GM23338 (cell line): ENCODE measurements around the gene ZIC2. TPM values are rescaled to one million over a fixed set of nuclear protein-coding genes. Genes with fewer than 3 reads are reported as not detected.

Experiments
- ATAC-seq: fragments of 200-7000 bp; cut with Tn5 transposase; 3 replicates; pipeline ENCODE4 v1.9.1; 2020
- DNase-seq: peaks from one replicate; pipeline ENCODE4 v3.0.0-alpha.2; 2015; ENCODE audit warnings: low spot score
- H2AFZ ChIP-seq: fragments of 200-600 bp; sonication (generic); 2 replicates; pipeline ENCODE4 v1.8.0; 2016; ENCODE audit warnings: antibody characterized with exemption, mild to moderate bottlenecking, moderate library complexity
- H3F3A ChIP-seq: fragments of 200-600 bp; sonication (generic); replicated peaks from 2 replicates; pipeline ENCODE4 v1.8.0; 2017; ENCODE audit warnings: antibody characterized with exemption, mixed run types, low read depth
- H3K27ac ChIP-seq: fragments of 200-600 bp; sonication (generic); 2 replicates; pipeline ENCODE4 v1.6.1; 2016; ENCODE audit warnings: low read depth
- H3K27me3 ChIP-seq: fragments of 200-600 bp; sonication (generic); 2 replicates; pipeline ENCODE4 v1.8.0; 2016; ENCODE audit warnings: mild to moderate bottlenecking, mixed run types, moderate library complexity; ENCODE audit not compliant: insufficient read depth
- H3K36me3 ChIP-seq: fragments of 200-600 bp; sonication (generic); 2 replicates; pipeline ENCODE4 v1.8.0; 2016; ENCODE audit warnings: mild to moderate bottlenecking; ENCODE audit not compliant: insufficient read depth
- H3K4me1 ChIP-seq: fragments of 200-600 bp; sonication (generic); 2 replicates; pipeline ENCODE4 v1.8.0; 2016; ENCODE audit warnings: mild to moderate bottlenecking, moderate library complexity; ENCODE audit not compliant: insufficient read depth
- H3K4me2 ChIP-seq: fragments of 200-600 bp; sonication (generic); 2 replicates; pipeline ENCODE4 v1.7.1; 2017; ENCODE audit warnings: mixed run types
- H3K4me3 ChIP-seq: fragments of 200-600 bp; sonication (generic); 2 replicates; pipeline ENCODE4 v1.6.1; 2016; ENCODE audit warnings: mixed run types
- H3K79me2 ChIP-seq: fragments of 200-600 bp; sonication (generic); replicated peaks from 2 replicates; pipeline ENCODE4 v1.8.0; 2017; ENCODE audit warnings: mild to moderate bottlenecking; ENCODE audit not compliant: insufficient read depth
- H3K9me2 ChIP-seq: fragments of 200-600 bp; sonication (generic); 2 replicates; pipeline ENCODE4 v1.8.0; 2017; ENCODE audit not compliant: insufficient read depth
- H4K20me1 ChIP-seq: fragments of 200-600 bp; sonication (generic); replicated peaks from 2 replicates; pipeline ENCODE4 v1.8.0; 2017; ENCODE audit warnings: mild to moderate bottlenecking; ENCODE audit not compliant: insufficient read depth
- H3K27ac Mint-ChIP-seq: 2 replicates; pipeline ENCODE4 v1.8.0; 2020; ENCODE audit warnings: inconsistent platforms, mild to moderate bottlenecking, moderate library complexity, mixed read lengths
- H3K27me3 Mint-ChIP-seq: 3 replicates; pipeline ENCODE4 v1.8.0; 2022; ENCODE audit warnings: low read depth, mild to moderate bottlenecking, moderate library complexity, mixed read lengths, inconsistent platforms; ENCODE audit not compliant: insufficient read depth, poor library complexity
- H3K36me3 Mint-ChIP-seq: 3 replicates; pipeline ENCODE4 v1.8.0; 2021; ENCODE audit warnings: low read depth, mild to moderate bottlenecking, inconsistent platforms, moderate library complexity, mixed read lengths
- H3K4me1 Mint-ChIP-seq: 3 replicates; pipeline ENCODE4 v1.8.0; 2020; ENCODE audit warnings: mild to moderate bottlenecking, inconsistent platforms, mixed read lengths
- H3K4me3 Mint-ChIP-seq: 3 replicates; pipeline ENCODE4 v1.8.0; 2021; ENCODE audit warnings: moderate library complexity, mild to moderate bottlenecking, inconsistent platforms, mixed read lengths
- H3K9me3 Mint-ChIP-seq: 3 replicates; pipeline ENCODE4 v1.8.0; 2020; ENCODE audit warnings: moderate library complexity, mild to moderate bottlenecking, inconsistent platforms, mixed read lengths
- CREB1 ChIP-seq: fragments of 250-450 bp; sonication (Bioruptor Pico); IDR thresholded peaks from 2 replicates; pipeline ENCODE4 v1.5.0; 2020; ENCODE audit warnings: low read depth, mild to moderate bottlenecking, moderate library complexity
- EZH2 ChIP-seq: fragments of 200-600 bp; sonication (generic); IDR thresholded peaks from one replicate; pipeline ENCODE4 v1.8.0; 2017; ENCODE audit warnings: antibody characterized with exemption, mild to moderate bottlenecking, low read depth; ENCODE audit not compliant: unreplicated experiment
- JUNB ChIP-seq: IDR thresholded peaks from one replicate; pipeline ENCODE4 v1.6.1; 2016; ENCODE audit warnings: antibody characterized with exemption; ENCODE audit not compliant: unreplicated experiment
- NANOG ChIP-seq: IDR thresholded peaks from 2 replicates; pipeline ENCODE4 v1.6.1; 2016; ENCODE audit warnings: antibody characterized with exemption, borderline replicate concordance
- POLR2AphosphoS5 ChIP-seq: IDR thresholded peaks from 2 replicates; pipeline ENCODE4 v1.6.1; 2016; ENCODE audit warnings: antibody characterized with exemption, low read depth
- ZNF114 ChIP-seq: fragments of 250-450 bp; sonication (Bioruptor Pico); IDR thresholded peaks from 2 replicates; pipeline ENCODE4 v1.5.0; 2020; ENCODE audit warnings: mild to moderate bottlenecking, moderate library complexity
- ZNF331 ChIP-seq: fragments of 250-450 bp; sonication (Bioruptor Pico); IDR thresholded peaks from 2 replicates; pipeline ENCODE4 v1.5.0; 2020; ENCODE audit warnings: low read depth, mild to moderate bottlenecking, moderate library complexity
- polyA plus RNA-seq: library from polyadenylated mRNA; unstranded; fragments of >200 nt; fragmentation: Nextera tagmentation; extraction: Ambion mirVana; gene quantifications from 2 replicates; pipeline ENCODE4 v1.2.1, GENCODE V29; 2016
- total RNA-seq: library from RNA; depleted of rRNA; stranded (reverse); fragments of >200 nt; shearing (Covaris generic); gene quantifications from 2 replicates; pipeline ENCODE4 v1.2.3, GENCODE V29; 2014
- TF ChIP-seq, protein P1 (sequence below): fragments of 250-450 bp; sonication (Bioruptor Pico); IDR thresholded peaks from 2 replicates; pipeline ENCODE4 v1.5.0; 2020; ENCODE audit warnings: mild to moderate bottlenecking, moderate library complexity

The ZIC2 gene
- total and polyA plus RNA-seq, 2 experiments from 2014 or later: 63.2 to 87.9 TPM

- H3K36me3 Mint-ChIP-seq: peaks cover 60% of the 10 kb centered on the region
- H3K4me3 ChIP-seq: peak overlapping the region; percentile 91
- no peaks in the 10 kb centered on the region; the same call in 1 of the 2 replicates for H3F3A ChIP-seq
- H2AFZ ChIP-seq: no peak overlapping the region
- no peaks in the 10 kb centered on the region for H3K9me2 ChIP-seq
- H3K4me1 ChIP-seq: peaks cover 52% of the 10 kb centered on the region
- peak overlapping the region; percentile 85 for H3K4me2 ChIP-seq
- H3K27ac Mint-ChIP-seq: peak overlapping the region; percentile 58
- peaks cover 39% of the 10 kb centered on the region for H3K4me1 Mint-ChIP-seq
- DNase-seq (peak; percentile 51), ATAC-seq (no peak)
- peaks cover 52% of the 10 kb centered on the region for H3K79me2 ChIP-seq
- no peak overlapping the region for H3K27ac ChIP-seq
- peaks cover 21% of the 10 kb centered on the region for H3K36me3 ChIP-seq
- peaks cover 41% of the 10 kb centered on the region for H3K27me3 Mint-ChIP-seq
- no peak for TF ChIP-seq ZNF114 (CRISPR knock-in tag)
- TF ChIP-seq POLR2AphosphoS5: peak; percentile 12; the same call in 1 of the 2 replicates
- H3K9me3 Mint-ChIP-seq: peaks cover 4% of the 10 kb centered on the region; the same call in 2 of the 3 replicates
- H3K27me3 ChIP-seq: peaks cover 57% of the 10 kb centered on the region
- H4K20me1 ChIP-seq: peaks cover 40% of the 10 kb centered on the region
- H3K4me3 Mint-ChIP-seq: peak overlapping the region; percentile 88
These were observed 13.6 kb upstream of the ZIC2 start for GRCh38 chr13:99967869-99968520.

- Mint-ChIP-seq H3K9me3 (peaks cover 4% of the 10 kb centered on the region; the same call in 2 of the 3 replicates), H3K27me3 (peaks cover 45% of the 10 kb centered on the region), H3K27ac (peak overlapping the region; percentile 98), H3K4me1 (peaks cover 46% of the 10 kb centered on the region), H3K4me3 (peak overlapping the region; percentile 100), H3K36me3 (peaks cover 57% of the 10 kb centered on the region)
- DNase-seq (peak; percentile 68), ATAC-seq (peak; percentile 13)
- TF ChIP-seq POLR2AphosphoS5: no peak; the same call in none of the 2 replicates
- TF ChIP-seq CREB1 (CRISPR knock-in tag): no peak
- TF ChIP-seq, protein P1, sequence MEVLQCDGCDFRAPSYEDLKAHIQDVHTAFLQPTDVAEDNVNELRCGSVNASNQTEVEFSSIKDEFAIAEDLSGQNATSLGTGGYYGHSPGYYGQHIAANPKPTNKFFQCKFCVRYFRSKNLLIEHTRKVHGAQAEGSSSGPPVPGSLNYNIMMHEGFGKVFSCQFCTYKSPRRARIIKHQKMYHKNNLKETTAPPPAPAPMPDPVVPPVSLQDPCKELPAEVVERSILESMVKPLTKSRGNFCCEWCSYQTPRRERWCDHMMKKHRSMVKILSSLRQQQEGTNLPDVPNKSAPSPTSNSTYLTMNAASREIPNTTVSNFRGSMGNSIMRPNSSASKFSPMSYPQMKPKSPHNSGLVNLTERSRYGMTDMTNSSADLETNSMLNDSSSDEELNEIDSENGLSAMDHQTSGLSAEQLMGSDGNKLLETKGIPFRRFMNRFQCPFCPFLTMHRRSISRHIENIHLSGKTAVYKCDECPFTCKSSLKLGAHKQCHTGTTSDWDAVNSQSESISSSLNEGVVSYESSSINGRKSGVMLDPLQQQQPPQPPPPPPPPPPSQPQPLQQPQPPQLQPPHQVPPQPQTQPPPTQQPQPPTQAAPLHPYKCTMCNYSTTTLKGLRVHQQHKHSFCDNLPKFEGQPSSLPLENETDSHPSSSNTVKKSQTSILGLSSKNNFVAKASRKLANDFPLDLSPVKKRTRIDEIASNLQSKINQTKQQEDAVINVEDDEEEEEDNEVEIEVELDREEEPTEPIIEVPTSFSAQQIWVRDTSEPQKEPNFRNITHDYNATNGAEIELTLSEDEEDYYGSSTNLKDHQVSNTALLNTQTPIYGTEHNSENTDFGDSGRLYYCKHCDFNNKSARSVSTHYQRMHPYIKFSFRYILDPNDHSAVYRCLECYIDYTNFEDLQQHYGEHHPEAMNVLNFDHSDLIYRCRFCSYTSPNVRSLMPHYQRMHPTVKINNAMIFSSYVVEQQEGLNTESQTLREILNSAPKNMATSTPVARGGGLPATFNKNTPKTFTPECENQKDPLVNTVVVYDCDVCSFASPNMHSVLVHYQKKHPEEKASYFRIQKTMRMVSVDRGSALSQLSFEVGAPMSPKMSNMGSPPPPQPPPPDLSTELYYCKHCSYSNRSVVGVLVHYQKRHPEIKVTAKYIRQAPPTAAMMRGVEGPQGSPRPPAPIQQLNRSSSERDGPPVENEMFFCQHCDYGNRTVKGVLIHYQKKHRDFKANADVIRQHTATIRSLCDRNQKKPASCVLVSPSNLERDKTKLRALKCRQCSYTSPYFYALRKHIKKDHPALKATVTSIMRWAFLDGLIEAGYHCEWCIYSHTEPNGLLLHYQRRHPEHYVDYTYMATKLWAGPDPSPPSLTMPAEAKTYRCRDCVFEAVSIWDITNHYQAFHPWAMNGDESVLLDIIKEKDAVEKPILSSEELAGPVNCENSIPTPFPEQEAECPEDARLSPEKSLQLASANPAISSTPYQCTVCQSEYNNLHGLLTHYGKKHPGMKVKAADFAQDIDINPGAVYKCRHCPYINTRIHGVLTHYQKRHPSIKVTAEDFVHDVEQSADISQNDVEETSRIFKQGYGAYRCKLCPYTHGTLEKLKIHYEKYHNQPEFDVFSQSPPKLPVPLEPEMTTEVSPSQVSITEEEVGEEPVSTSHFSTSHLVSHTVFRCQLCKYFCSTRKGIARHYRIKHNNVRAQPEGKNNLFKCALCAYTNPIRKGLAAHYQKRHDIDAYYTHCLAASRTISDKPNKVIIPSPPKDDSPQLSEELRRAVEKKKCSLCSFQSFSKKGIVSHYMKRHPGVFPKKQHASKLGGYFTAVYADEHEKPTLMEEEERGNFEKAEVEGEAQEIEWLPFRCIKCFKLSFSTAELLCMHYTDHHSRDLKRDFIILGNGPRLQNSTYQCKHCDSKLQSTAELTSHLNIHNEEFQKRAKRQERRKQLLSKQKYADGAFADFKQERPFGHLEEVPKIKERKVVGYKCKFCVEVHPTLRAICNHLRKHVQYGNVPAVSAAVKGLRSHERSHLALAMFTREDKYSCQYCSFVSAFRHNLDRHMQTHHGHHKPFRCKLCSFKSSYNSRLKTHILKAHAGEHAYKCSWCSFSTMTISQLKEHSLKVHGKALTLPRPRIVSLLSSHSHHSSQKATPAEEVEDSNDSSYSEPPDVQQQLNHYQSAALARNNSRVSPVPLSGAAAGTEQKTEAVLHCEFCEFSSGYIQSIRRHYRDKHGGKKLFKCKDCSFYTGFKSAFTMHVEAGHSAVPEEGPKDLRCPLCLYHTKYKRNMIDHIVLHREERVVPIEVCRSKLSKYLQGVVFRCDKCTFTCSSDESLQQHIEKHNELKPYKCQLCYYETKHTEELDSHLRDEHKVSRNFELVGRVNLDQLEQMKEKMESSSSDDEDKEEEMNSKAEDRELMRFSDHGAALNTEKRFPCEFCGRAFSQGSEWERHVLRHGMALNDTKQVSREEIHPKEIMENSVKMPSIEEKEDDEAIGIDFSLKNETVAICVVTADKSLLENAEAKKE (CRISPR knock-in tag): no peak
- no peak for TF ChIP-seq JUNB
- no peak for TF ChIP-seq NANOG
- TF ChIP-seq EZH2: peak; percentile 52
- no peak for TF ChIP-seq ZNF331
- Histone ChIP-seq H3K36me3 (peaks cover 21% of the 10 kb centered on the region), H3K27ac (no peak overlapping the region), H3F3A (no peaks in the 10 kb centered on the region; the same call in 1 of the 2 replicates), H2AFZ (no peak overlapping the region), H4K20me1 (peaks cover 36% of the 10 kb centered on the region), H3K9me2 (no peaks in the 10 kb centered on the region), H3K4me2 (peak overlapping the region; percentile 85), H3K79me2 (peaks cover 52% of the 10 kb centered on the region), H3K4me3 (peak overlapping the region; percentile 91), H3K27me3 (peaks cover 56% of the 10 kb centered on the region), H3K4me1 (peaks cover 52% of the 10 kb centered on the region)
These were observed 12.8 kb upstream of the ZIC2 start for GRCh38 chr13:99968521-99969452.
